Osteoblast (primary cell): Measurements from ENCODE around the gene ADARB2. TPM values are rescaled to one million over a fixed set of nuclear protein-coding genes. Genes with fewer than 3 reads are reported as not detected.

Experiments used
- DNase-seq: peaks from one replicate; pipeline ENCODE4 v3.0.0; 2011; ENCODE audit warnings: low spot score, mixed read lengths; ENCODE audit not compliant: insufficient read length; ENCODE audit errors: missing footprints
- H2AFZ ChIP-seq: 2 replicates; pipeline ENCODE4 v1.6.0; 2011; ENCODE audit warnings: mild to moderate bottlenecking, low read length
- H3K27ac ChIP-seq: 2 replicates; pipeline ENCODE4 v1.5.1; 2011; ENCODE audit warnings: mild to moderate bottlenecking, low read depth, low read length, moderate library complexity
- H3K27me3 ChIP-seq: 2 replicates; pipeline ENCODE4 v1.6.0; 2012; ENCODE audit warnings: mild to moderate bottlenecking, control low read depth, inconsistent platforms, low read length, moderate library complexity; ENCODE audit not compliant: insufficient read depth
- H3K36me3 ChIP-seq: 2 replicates; pipeline ENCODE4 v1.5.1; 2011; ENCODE audit warnings: mild to moderate bottlenecking, low read length, control low read depth, moderate library complexity; ENCODE audit not compliant: insufficient read depth
- H3K4me1 ChIP-seq: 2 replicates; pipeline ENCODE4 v1.5.1; 2011; ENCODE audit warnings: mild to moderate bottlenecking, low read length, control low read depth, moderate library complexity; ENCODE audit not compliant: insufficient read depth
- H3K4me2 ChIP-seq: 2 replicates; pipeline ENCODE4 v1.6.0; 2011; ENCODE audit warnings: mild to moderate bottlenecking, low read length; ENCODE audit not compliant: insufficient read depth
- H3K4me3 ChIP-seq: fragments of 200-600 bp; sonication (generic); 3 replicates; pipeline ENCODE4 v1.5.1; 2012; ENCODE audit warnings: mild to moderate bottlenecking, low read length, inconsistent platforms; ENCODE audit not compliant: insufficient read depth
- H3K79me2 ChIP-seq: 2 replicates; pipeline ENCODE4 v1.6.0; 2012; ENCODE audit warnings: mild to moderate bottlenecking, low read length, control low read depth, inconsistent platforms; ENCODE audit not compliant: insufficient read depth
- H3K9me3 ChIP-seq: 2 replicates; pipeline ENCODE4 v1.5.1; 2011; ENCODE audit warnings: low read depth, low read length, control low read depth
- H4K20me1 ChIP-seq: 2 replicates; pipeline ENCODE4 v1.6.0; 2012; ENCODE audit warnings: mild to moderate bottlenecking, low read length, control low read depth; ENCODE audit not compliant: insufficient read depth
- CTCF ChIP-seq: IDR thresholded peaks from 2 replicates; pipeline ENCODE4 v1.5.1; 2011; ENCODE audit warnings: mild to moderate bottlenecking, low read depth, low read length, moderate library complexity; ENCODE audit errors: extremely low read depth
- total RNA-seq: library from RNA; depleted of rRNA; stranded (reverse); fragments of >200 nt; gene quantifications from 2 replicates; pipeline ENCODE4 v1.2.3, GENCODE V29; 2012

The ADARB2 gene
- total RNA-seq, 1 donor = not detected

GRCh38 chr10:1217237-1217587, 520.1 kb downstream of the ADARB2 start:
- Histone ChIP-seq H3K4me2 (no peak overlapping the region), H3K9me3 (no peaks in the 10 kb centered on the region), H4K20me1 (no peaks in the 10 kb centered on the region), H3K27me3 (no peaks in the 10 kb centered on the region), H3K4me1 (no peaks in the 10 kb centered on the region), H3K79me2 (no peaks in the 10 kb centered on the region), H3K27ac (no peak overlapping the region), H3K36me3 (no peaks in the 10 kb centered on the region), H2AFZ (no peak overlapping the region), H3K4me3 (no peak overlapping the region)
- no peak for DNase-seq
- no peak for TF ChIP-seq CTCF

GRCh38 chr10:1216574-1217236, 520.6 kb downstream of the ADARB2 start:
- Histone ChIP-seq H3K4me2 (no peak overlapping the region), H3K79me2 (no peaks in the 10 kb centered on the region), H3K4me1 (no peaks in the 10 kb centered on the region), H2AFZ (no peak overlapping the region), H3K27me3 (no peaks in the 10 kb centered on the region), H3K4me3 (no peak overlapping the region), H3K9me3 (no peaks in the 10 kb centered on the region), H4K20me1 (no peaks in the 10 kb centered on the region), H3K36me3 (no peaks in the 10 kb centered on the region), H3K27ac (no peak overlapping the region)
- peak; percentile 55 for DNase-seq
- TF ChIP-seq CTCF = no peak

- Histone ChIP-seq H3K27me3 (no peaks in the 10 kb centered on the region), H4K20me1 (no peaks in the 10 kb centered on the region), H3K4me1 (no peaks in the 10 kb centered on the region), H3K36me3 (no peaks in the 10 kb centered on the region), H3K4me2 (no peak overlapping the region), H3K27ac (no peak overlapping the region), H2AFZ (no peak overlapping the region), H3K79me2 (no peaks in the 10 kb centered on the region), H3K9me3 (no peaks in the 10 kb centered on the region), H3K4me3 (no peak overlapping the region)
- TF ChIP-seq CTCF = no peak
- DNase-seq = peak; percentile 59
These were observed 521.3 kb downstream of the ADARB2 start for GRCh38 chr10:1215862-1216573.

GRCh38 chr10:1214882-1215540, 522.3 kb downstream of the ADARB2 start:
- TF ChIP-seq CTCF = no peak
- no peaks in the 10 kb centered on the region for H3K9me3 ChIP-seq
- no peaks in the 10 kb centered on the region for H3K79me2 ChIP-seq
- H3K4me1 ChIP-seq = no peaks in the 10 kb centered on the region
- H4K20me1 ChIP-seq = no peaks in the 10 kb centered on the region
- no peak overlapping the region for H3K4me2 ChIP-seq
- H3K36me3 ChIP-seq = no peaks in the 10 kb centered on the region
- no peaks in the 10 kb centered on the region for H3K27me3 ChIP-seq
- no peak overlapping the region for H3K4me3 ChIP-seq
- H3K27ac ChIP-seq = no peak overlapping the region
- DNase-seq = peak; percentile 68
- H2AFZ ChIP-seq = no peak overlapping the region
